ENCODE results near the gene SYP. TPM values are rescaled to one million over a fixed set of nuclear protein-coding genes. Genes with fewer than 3 reads are reported as not detected.

The SYP gene
- total RNA-seq, 4 donors from 2014 or later = 0.30 to 1.6 (median 1.3) TPM; not detected in 1

GRCh38 chrX:49190821-49191573 is 9.0 kb downstream of the SYP start:
- peaks cover 14% of the 10 kb centered on the region for H3K4me1 ChIP-seq
- H3K27ac ChIP-seq = peak overlapping the region; percentile 79
- H3K4me3 ChIP-seq = peak overlapping the region; percentile 66
- no peaks in the 10 kb centered on the region for H3K36me3 ChIP-seq
- no peaks in the 10 kb centered on the region for H3K9me3 ChIP-seq
- H3K27me3 ChIP-seq = no peaks in the 10 kb centered on the region
- 43% methylated on average over 29 of the region's 32 CpGs for WGBS
- TF ChIP-seq POLR2A (IDR thresholded peaks at IDR 0.05) = peak in 1 of 2 donors; percentile 26
- TF ChIP-seq CTCF (IDR thresholded peaks at IDR 0.05) = no peak
- no peak for TF ChIP-seq EP300 (IDR thresholded peaks at IDR 0.05)
- TF ChIP-seq POLR2AphosphoS5 (IDR thresholded peaks at IDR 0.05) = no peak
- peak; percentile 92 to 95 for DNase-seq (ENCODE audit: low spot score in 2 of 2)

- Histone ChIP-seq H3K27me3 (no peaks in the 10 kb centered on the region), H3K9me3 (no peaks in the 10 kb centered on the region), H3K36me3 (no peaks in the 10 kb centered on the region), H3K4me1 (peaks cover 23% of the 10 kb centered on the region), H3K4me3 (peak overlapping the region; percentile 41), H3K27ac (no peak overlapping the region)
- WGBS = 64% methylated on average over 6 of the region's 6 CpGs
- TF ChIP-seq CTCF (IDR thresholded peaks at IDR 0.05) = no peak
- no peak for TF ChIP-seq POLR2AphosphoS5 (IDR thresholded peaks at IDR 0.05)
- TF ChIP-seq EP300 (IDR thresholded peaks at IDR 0.05) = no peak
- TF ChIP-seq POLR2A (IDR thresholded peaks at IDR 0.05) = no peak
- no peak for DNase-seq (ENCODE audit: low spot score in 2 of 2)
Measured at GRCh38 chrX:49189606-49190005, 10.4 kb downstream of the SYP start.

- Histone ChIP-seq H3K4me3 (no peak overlapping the region), H3K4me1 (peaks cover 29% of the 10 kb centered on the region), H3K27me3 (no peaks in the 10 kb centered on the region), H3K27ac (no peak overlapping the region), H3K9me3 (no peaks in the 10 kb centered on the region), H3K36me3 (no peaks in the 10 kb centered on the region)
- 52% methylated on average over 8 of the region's 8 CpGs for WGBS
- no peak for DNase-seq (ENCODE audit: low spot score in 2 of 2)
- TF ChIP-seq EP300 (IDR thresholded peaks at IDR 0.05) (no peak), POLR2AphosphoS5 (IDR thresholded peaks at IDR 0.05) (no peak), CTCF (IDR thresholded peaks at IDR 0.05) (no peak)
Measured at GRCh38 chrX:49188468-49189076, 11.4 kb downstream of the SYP start.

GRCh38 chrX:49187526-49187925 is 12.5 kb downstream of the SYP start:
- Histone ChIP-seq H3K9me3 (no peaks in the 10 kb centered on the region), H3K27ac (no peak overlapping the region), H3K4me3 (no peak overlapping the region), H3K4me1 (peaks cover 34% of the 10 kb centered on the region), H3K36me3 (no peaks in the 10 kb centered on the region), H3K27me3 (no peaks in the 10 kb centered on the region)
- 82% methylated on average over 10 of the region's 10 CpGs for WGBS
- no peak for DNase-seq (ENCODE audit: low spot score in 2 of 2)
- TF ChIP-seq EP300 (IDR thresholded peaks at IDR 0.05) (no peak), POLR2A (IDR thresholded peaks at IDR 0.05) (no peak), CTCF (IDR thresholded peaks at IDR 0.05) (no peak), POLR2AphosphoS5 (IDR thresholded peaks at IDR 0.05) (no peak)

- Histone ChIP-seq H3K36me3 (no peaks in the 10 kb centered on the region), H3K27ac (peak overlapping the region; percentile 87), H3K4me1 (peaks cover 32% of the 10 kb centered on the region), H3K4me3 (no peak overlapping the region), H3K27me3 (no peaks in the 10 kb centered on the region), H3K9me3 (no peaks in the 10 kb centered on the region)
- 61% methylated on average over 15 of the region's 15 CpGs for WGBS
- DNase-seq (ENCODE audit: low spot score in 2 of 2) = no peak
- TF ChIP-seq CTCF (IDR thresholded peaks at IDR 0.05) = no peak
Measured at GRCh38 chrX:49187028-49187394, 13.0 kb downstream of the SYP start.

All from suprapubic skin (tissue), 4 donors.